K562 (cell line): ENCODE results near the gene FBN1.

ENCODE experiments used
- ID3 ChIP-seq, 2 experiments: fragments of 250-450 bp in 1 of 2; fragments of 450-650 bp in 1 of 2; sonication (Bioruptor Pico) in 1 of 2; IDR thresholded peaks; 2 replicates each; pipeline versions ENCODE4 v1.6.1 to v1.8.0; 2016 to 2021; ENCODE audit warnings: mild to moderate bottlenecking in 2 of 2, moderate library complexity in 2 of 2, missing compliant biosample characterization in 1 of 2, missing genetic modification characterization in 1 of 2
- KLF13 ChIP-seq: fragments of 450-650 bp; IDR thresholded peaks from 2 replicates; pipeline ENCODE4 v1.6.1; 2016; ENCODE audit warnings: missing genetic modification characterization, low read depth, mild to moderate bottlenecking, missing compliant biosample characterization, moderate library complexity, borderline replicate concordance
- PCBP2 ChIP-seq: fragments of 200-400 bp; formaldehyde crosslinking; IDR thresholded peaks from 2 replicates; pipeline ENCODE4 v1.6.1; 2018; ENCODE audit warnings: low read length, low read depth, mild to moderate bottlenecking, moderate library complexity; ENCODE audit not compliant: poor library complexity, severe bottlenecking
- RAD51 ChIP-seq: fragments of 450-650 bp; IDR thresholded peaks from 2 replicates; pipeline ENCODE4 v1.7.1; 2016; ENCODE audit warnings: low read depth, mild to moderate bottlenecking, borderline replicate concordance
- SMAD1 ChIP-seq: fragments of 150-350 bp; IDR thresholded peaks from 2 replicates; pipeline ENCODE4 v1.6.1; 2014; ENCODE audit warnings: low read length, low read depth; ENCODE audit not compliant: partially characterized antibody
- ZNF232 ChIP-seq: sonication (generic); formaldehyde crosslinking; IDR thresholded peaks from 2 replicates; pipeline ENCODE4 v1.8.0; 2022; ENCODE audit warnings: mild to moderate bottlenecking, missing genetic modification reagents

GRCh38 chr15:48498828-48499227, 146.7 kb downstream of the FBN1 start:
- TF ChIP-seq ZNF232 (CRISPR knock-in tag) = no peak
- no peak for TF ChIP-seq RAD51
- no peak for TF ChIP-seq SMAD1
- TF ChIP-seq KLF13 (tag) = no peak
- TF ChIP-seq PCBP2 = no peak
- no peak for TF ChIP-seq ID3 (CRISPR knock-in tag; IDR thresholded peaks at IDR 0.05)
- no peak for TF ChIP-seq ID3 (tag; IDR thresholded peaks at IDR 0.05)
